ENCODE results near the gene CRISPLD2.

GRCh38 chr16:84889066-84889465, 69.3 kb downstream of the CRISPLD2 start:
- TF ChIP-seq CTCF (IDR thresholded peaks at IDR 0.05) (no peak), POLR2A (IDR thresholded peaks at IDR 0.05) (no peak)

Measured in Peyer's patch (tissue), 4 donors.